ENCODE results near the gene INSR.
"Not testable (repeated sequence)": the region's sequence is repeated elsewhere in the genome, so short reads cannot be mapped to it uniquely, and the experiment has no call there.

Gene INSR

GRCh38 chr19:7312816-7313215 is 18.6 kb upstream of the INSR start:
- TF ChIP-seq CTCF (conservative IDR thresholded peaks at IDR 0.05; ENCODE audit: low read depth, low read length): no peak
- DNase-seq (ENCODE audit: low read depth): no peak
- H3K4me3 ChIP-seq (ENCODE audit: low read length): no peak overlapping the region

GRCh38 chr19:7311911-7312310 is 17.7 kb upstream of the INSR start:
- no peak for DNase-seq (ENCODE audit: low read depth)
- TF ChIP-seq CTCF (conservative IDR thresholded peaks at IDR 0.05; ENCODE audit: low read depth, low read length): no peak

GRCh38 chr19:7308327-7308726 is 14.1 kb upstream of the INSR start:
- H3K4me3 ChIP-seq (ENCODE audit: low read length); DNase-seq (ENCODE audit: low read depth): not testable (repeated sequence)

More at GRCh38 chr19:7311911-7312310, 17.7 kb upstream of the INSR start:
- H3K4me3 ChIP-seq (ENCODE audit: low read length): no peak overlapping the region

- DNase-seq (ENCODE audit: low read depth): no peak
- TF ChIP-seq CTCF (conservative IDR thresholded peaks at IDR 0.05; ENCODE audit: low read depth, low read length): no peak
- H3K4me3 ChIP-seq (ENCODE audit: low read length): no peak overlapping the region
Observed at GRCh38 chr19:7307590-7308218, 13.5 kb upstream of the INSR start.

- DNase-seq (ENCODE audit: low read depth): no peak
- no peak overlapping the region for H3K4me3 ChIP-seq (ENCODE audit: low read length)
- no peak for TF ChIP-seq CTCF (conservative IDR thresholded peaks at IDR 0.05; ENCODE audit: low read depth, low read length)
Observed at GRCh38 chr19:7304200-7304599, 10.0 kb upstream of the INSR start.

GRCh38 chr19:7303470-7303869 is 9.3 kb upstream of the INSR start:
- no peak for DNase-seq (ENCODE audit: low read depth)
- TF ChIP-seq CTCF (conservative IDR thresholded peaks at IDR 0.05; ENCODE audit: low read depth, low read length): no peak
- no peak overlapping the region for H3K4me3 ChIP-seq (ENCODE audit: low read length)

GRCh38 chr19:7301525-7301924 is 7.3 kb upstream of the INSR start:
- DNase-seq (ENCODE audit: low read depth): no peak
- no peak overlapping the region for H3K4me3 ChIP-seq (ENCODE audit: low read length)
- no peak for TF ChIP-seq CTCF (conservative IDR thresholded peaks at IDR 0.05; ENCODE audit: low read depth, low read length)

Measured in retinal pigment epithelial cell (primary cell).